Caco-2 (cell line): ENCODE results near the gene CALCB. TPM values are rescaled to one million over a fixed set of nuclear protein-coding genes. Genes with fewer than 3 reads are reported as not detected.

ENCODE experiments used
- BruUV-seq: library from RNA; stranded (reverse); fragments of 400-500 nt; replicated peaks from 2 replicates; lab custom pipeline; 2021; lab: Mats Ljungman, UMichigan
- CTCF ChIA-PET: fragments of 300-600 bp; sonication (Branson Sonifier 250); formaldehyde crosslinking; loops from one replicate; lab custom pipeline; 2022; ENCODE audit warnings: antibody characterized with exemption; lab: Charles Lee
- POLR2A ChIA-PET: fragments of 300-600 bp; sonication (Branson Sonifier 250); formaldehyde crosslinking; loops from one replicate; lab custom pipeline; 2022; ENCODE audit warnings: antibody characterized with exemption; lab: Charles Lee
- DNase-seq, 2 experiments: peaks; one replicate each; pipeline versions ENCODE4 v3.0.0 to v3.0.0-alpha.2; 2020 to 2022
- H3K27me3 ChIP-seq: replicated peaks from 2 replicates; pipeline ENCODE4 v1.6.0; 2011; ENCODE audit warnings: low read length; ENCODE audit not compliant: control insufficient read depth, insufficient read depth
- H3K36me3 ChIP-seq: 2 replicates; pipeline ENCODE4 v1.5.1; 2011; ENCODE audit warnings: low read length; ENCODE audit not compliant: control insufficient read depth, insufficient read depth
- H3K4me1 ChIP-seq: fragments of 250-450 bp; sonication (Bioruptor Pico); 2 replicates; pipeline ENCODE4 v1.5.1; 2020; ENCODE audit warnings: mild to moderate bottlenecking
- H3K4me3 ChIP-seq: 2 replicates; pipeline ENCODE4 v1.5.1; 2011; ENCODE audit warnings: low read depth, mild to moderate bottlenecking, control low read depth, low read length
- H3K9me3 ChIP-seq: fragments of 250-450 bp; sonication (Bioruptor Pico); 2 replicates; pipeline ENCODE4 v1.5.1; 2020; ENCODE audit warnings: mild to moderate bottlenecking, moderate library complexity
- H3K27ac Mint-ChIP-seq: one replicate; pipeline ENCODE4 v1.8.0; 2022; ENCODE audit warnings: mixed read lengths; ENCODE audit not compliant: unreplicated experiment
- H3K27me3 Mint-ChIP-seq: one replicate; pipeline ENCODE4 v1.8.0; 2022; ENCODE audit warnings: mixed read lengths; ENCODE audit not compliant: insufficient read depth, unreplicated experiment
- H3K36me3 Mint-ChIP-seq: one replicate; pipeline ENCODE4 v1.8.0; 2022; ENCODE audit warnings: mild to moderate bottlenecking, mixed read lengths; ENCODE audit not compliant: insufficient read depth, unreplicated experiment
- H3K4me1 Mint-ChIP-seq: one replicate; pipeline ENCODE4 v1.8.0; 2022; ENCODE audit warnings: low read depth, mixed read lengths; ENCODE audit not compliant: unreplicated experiment
- H3K4me3 Mint-ChIP-seq: one replicate; pipeline ENCODE4 v1.8.0; 2022; ENCODE audit warnings: mild to moderate bottlenecking, moderate library complexity, mixed read lengths; ENCODE audit not compliant: unreplicated experiment
- H3K9me3 Mint-ChIP-seq: one replicate; pipeline ENCODE4 v1.8.0; 2022; ENCODE audit warnings: mixed read lengths; ENCODE audit not compliant: unreplicated experiment
- CTCF ChIP-seq, 2 experiments: fragments of 200-600 bp in 1 of 2; IDR thresholded peaks; 1 replicate in 1 of 2; 2 replicates in 1 of 2; pipeline versions ENCODE4 v1.5.1 to v1.8.0; 2011 to 2022; ENCODE audit warnings: antibody characterized with exemption in 1 of 2, control low read depth in 1 of 2, inconsistent platforms in 1 of 2, low read depth in 1 of 2, low read length in 1 of 2, mild to moderate bottlenecking in 1 of 2, moderate library complexity in 1 of 2; ENCODE audit not compliant: insufficient read depth in 1 of 2, severe bottlenecking in 1 of 2, unreplicated experiment in 1 of 2
- intact Hi-C: fragments of 100-400 bp; cut with micrococcal nuclease; formaldehyde crosslinking; loops from one replicate; pipeline ENCODE4 v1.10.0; 2022; ENCODE audit not compliant: unreplicated experiment
- total RNA-seq: library from RNA; stranded (reverse); gene quantifications from 2 replicates; pipeline ENCODE4 v1.2.3, GENCODE V29; 2022

CALCB gene
- total RNA-seq, 1 experiment from 2014 or later, result not detected

DNA sequence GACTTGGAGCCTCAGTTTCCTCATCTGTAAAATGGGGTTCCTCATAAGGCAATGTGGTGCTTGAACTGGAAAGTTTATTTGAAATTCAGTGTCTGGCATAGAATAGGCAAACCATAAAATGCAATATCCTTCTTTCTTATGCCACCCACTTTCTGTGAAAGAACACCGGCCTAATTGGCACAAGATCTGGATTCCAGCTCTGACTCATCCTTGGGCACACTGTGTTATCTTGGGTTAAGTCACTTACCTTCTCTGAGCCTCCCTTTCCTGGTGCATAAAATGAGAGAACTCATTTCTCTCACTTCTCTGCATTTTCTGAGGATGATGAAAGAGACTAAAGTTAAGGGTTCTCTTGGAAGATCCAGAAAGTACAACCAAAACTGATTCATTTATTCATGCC is 46.4 kb downstream of the CALCB start:
- Mint-ChIP-seq H3K4me3 (no peak overlapping the region), H3K4me1 (no peaks in the 10 kb centered on the region), H3K27ac (no peak overlapping the region), H3K36me3 (no peaks in the 10 kb centered on the region), H3K27me3 (peaks cover 13% of the 10 kb centered on the region), H3K9me3 (no peaks in the 10 kb centered on the region)
- no TSS peak for BruUV-seq
- no peak for TF ChIP-seq CTCF (IDR thresholded peaks at IDR 0.05; ENCODE audit: insufficient read depth in 1 of 2, low read depth in 1 of 2, low read length in 1 of 2, severe bottlenecking in 1 of 2, unreplicated experiment in 1 of 2)
- Histone ChIP-seq H3K36me3 (no peaks in the 10 kb centered on the region), H3K9me3 (no peaks in the 10 kb centered on the region), H3K27me3 (no peaks in the 10 kb centered on the region), H3K4me3 (no peak overlapping the region), H3K4me1 (no peaks in the 10 kb centered on the region)
- CTCF ChIA-PET, result no interaction called here
- no peak for DNase-seq
- POLR2A ChIA-PET, result no interaction called here
- intact Hi-C loops, result no loop called here

GRCh38 chr11:15123849-15124248 is 50.5 kb downstream of the CALCB start:
- Histone ChIP-seq H3K27me3 (no peaks in the 10 kb centered on the region; the same call in 1 of the 2 replicates), H3K4me1 (no peaks in the 10 kb centered on the region), H3K36me3 (no peaks in the 10 kb centered on the region), H3K9me3 (no peaks in the 10 kb centered on the region), H3K4me3 (no peak overlapping the region)
- CTCF ChIA-PET, result no interaction called here
- POLR2A ChIA-PET, result no interaction called here
- Mint-ChIP-seq H3K4me3 (no peak overlapping the region), H3K27ac (no peak overlapping the region), H3K4me1 (no peaks in the 10 kb centered on the region), H3K27me3 (peaks cover 16% of the 10 kb centered on the region), H3K9me3 (no peaks in the 10 kb centered on the region), H3K36me3 (no peaks in the 10 kb centered on the region)
- no peak for TF ChIP-seq CTCF (IDR thresholded peaks at IDR 0.05; ENCODE audit: insufficient read depth in 1 of 2, low read depth in 1 of 2, low read length in 1 of 2, severe bottlenecking in 1 of 2, unreplicated experiment in 1 of 2)
- no peak for DNase-seq
- intact Hi-C loops, result no loop called here
- BruUV-seq, result no TSS peak

DNA sequence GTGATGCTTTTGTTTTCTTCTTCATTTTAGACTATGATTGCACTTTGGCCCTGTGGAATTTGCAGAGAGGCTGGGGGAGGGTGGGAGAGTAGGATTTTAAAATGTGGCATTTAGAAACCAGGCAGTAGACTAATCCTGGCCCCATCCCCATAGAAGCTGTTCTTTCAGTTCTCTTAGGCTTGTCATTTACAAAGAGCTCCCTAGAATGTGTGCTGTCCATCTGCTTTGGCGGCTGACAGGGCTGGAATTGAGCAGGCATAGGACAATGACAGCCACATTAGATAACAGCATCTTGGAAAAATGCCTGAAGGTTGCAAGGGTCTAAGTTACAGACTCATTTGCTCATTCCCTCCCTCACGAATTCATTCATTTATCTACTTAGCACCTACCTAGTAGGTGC is 51.1 kb downstream of the CALCB start:
- Histone ChIP-seq H3K4me1 (no peaks in the 10 kb centered on the region), H3K27me3 (no peaks in the 10 kb centered on the region; the same call in 1 of the 2 replicates), H3K4me3 (no peak overlapping the region), H3K9me3 (no peaks in the 10 kb centered on the region), H3K36me3 (no peaks in the 10 kb centered on the region)
- ChIA-PET CTCF (no interaction called here), POLR2A (no interaction called here)
- no peak for TF ChIP-seq CTCF (IDR thresholded peaks at IDR 0.05; ENCODE audit: insufficient read depth in 1 of 2, low read depth in 1 of 2, low read length in 1 of 2, severe bottlenecking in 1 of 2, unreplicated experiment in 1 of 2)
- intact Hi-C loops, result no loop called here
- Mint-ChIP-seq H3K27me3 (peaks cover 16% of the 10 kb centered on the region), H3K36me3 (no peaks in the 10 kb centered on the region), H3K27ac (no peak overlapping the region), H3K4me3 (no peak overlapping the region), H3K4me1 (no peaks in the 10 kb centered on the region), H3K9me3 (no peaks in the 10 kb centered on the region)
- DNase-seq, result no peak
- BruUV-seq, result no TSS peak
